ENCODE measurements around the gene SEPTIN7. TPM values are rescaled to one million over a fixed set of nuclear protein-coding genes. Genes with fewer than 3 reads are reported as not detected.

The SEPTIN7 gene
- total RNA-seq, 3 donors from 2014 or later, result 166 to 181 (median 177) TPM

DNA sequence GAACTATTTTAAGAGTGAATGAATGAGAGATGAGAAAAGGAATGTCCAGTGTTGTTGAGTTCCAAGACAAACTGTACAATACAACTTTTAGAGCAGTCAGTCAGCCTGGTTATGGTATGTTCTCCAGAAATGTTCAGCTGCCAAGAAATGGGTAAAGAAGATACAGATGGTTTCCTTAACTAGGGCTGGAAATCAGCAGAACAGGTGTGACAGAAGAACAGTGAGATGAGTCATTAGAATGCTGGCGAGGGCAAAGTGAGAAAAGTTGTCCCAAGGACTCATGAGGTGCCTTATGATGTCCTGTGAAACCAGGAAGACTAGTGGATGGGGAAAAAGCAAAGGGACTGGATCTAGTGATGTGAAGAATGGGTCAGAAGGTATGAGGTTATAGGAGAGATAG, 20.8 kb upstream of the SEPTIN7 start:
- no peak for DNase-seq (ENCODE audit: low spot score in 2 of 2)
- Histone ChIP-seq H3K4me3 (no peak overlapping the region), H3K9me3 (no peaks in the 10 kb centered on the region), H3K36me3 (no peaks in the 10 kb centered on the region), H3K4me1 (no peaks in the 10 kb centered on the region), H3K27me3 (no peaks in the 10 kb centered on the region), H3K27ac (no peak overlapping the region)
- intact Hi-C loops (cut with DNase I; ENCODE audit: low total_unique reads), result no loop called here
- no peak for TF ChIP-seq POLR2A (IDR thresholded peaks at IDR 0.05)
- no peak for TF ChIP-seq POLR2AphosphoS5 (IDR thresholded peaks at IDR 0.05)

DNA sequence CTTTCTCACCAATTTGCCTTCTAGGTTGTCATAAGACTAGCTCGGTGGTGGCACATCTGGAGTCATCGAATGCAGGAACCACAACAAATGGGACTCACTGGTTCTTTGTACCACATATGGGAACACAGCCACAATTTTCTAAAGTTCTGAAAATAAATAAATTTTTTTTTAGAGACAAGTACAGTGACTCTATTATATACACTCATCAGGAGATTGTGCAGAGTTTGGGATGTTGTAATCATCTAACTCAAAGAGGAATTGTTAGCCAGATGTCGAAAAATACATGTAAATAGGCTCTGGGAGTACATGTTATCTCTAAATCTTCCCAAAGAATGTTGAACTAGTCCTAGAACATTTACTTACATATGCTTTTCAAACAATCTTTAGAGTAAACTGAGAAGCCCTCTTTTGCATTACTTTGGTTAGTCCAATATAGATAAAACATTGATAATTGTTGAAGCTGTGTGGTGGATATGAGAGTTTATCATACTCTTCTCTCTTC, 19.6 kb upstream of the SEPTIN7 start:
- H3K27ac ChIP-seq, result no peak overlapping the region
- TF ChIP-seq CTCF (IDR thresholded peaks at IDR 0.05) (no peak), POLR2A (IDR thresholded peaks at IDR 0.05) (no peak), POLR2AphosphoS5 (IDR thresholded peaks at IDR 0.05) (no peak)
- no peaks in the 10 kb centered on the region for H3K27me3 ChIP-seq
- H3K36me3 ChIP-seq, result no peaks in the 10 kb centered on the region
- no peak overlapping the region for H3K4me3 ChIP-seq
- DNase-seq (ENCODE audit: low spot score in 2 of 2), result no peak
- intact Hi-C loops (cut with DNase I; ENCODE audit: low total_unique reads), result no loop called here
- no peaks in the 10 kb centered on the region for H3K4me1 ChIP-seq
- no peaks in the 10 kb centered on the region for H3K9me3 ChIP-seq

DNA sequence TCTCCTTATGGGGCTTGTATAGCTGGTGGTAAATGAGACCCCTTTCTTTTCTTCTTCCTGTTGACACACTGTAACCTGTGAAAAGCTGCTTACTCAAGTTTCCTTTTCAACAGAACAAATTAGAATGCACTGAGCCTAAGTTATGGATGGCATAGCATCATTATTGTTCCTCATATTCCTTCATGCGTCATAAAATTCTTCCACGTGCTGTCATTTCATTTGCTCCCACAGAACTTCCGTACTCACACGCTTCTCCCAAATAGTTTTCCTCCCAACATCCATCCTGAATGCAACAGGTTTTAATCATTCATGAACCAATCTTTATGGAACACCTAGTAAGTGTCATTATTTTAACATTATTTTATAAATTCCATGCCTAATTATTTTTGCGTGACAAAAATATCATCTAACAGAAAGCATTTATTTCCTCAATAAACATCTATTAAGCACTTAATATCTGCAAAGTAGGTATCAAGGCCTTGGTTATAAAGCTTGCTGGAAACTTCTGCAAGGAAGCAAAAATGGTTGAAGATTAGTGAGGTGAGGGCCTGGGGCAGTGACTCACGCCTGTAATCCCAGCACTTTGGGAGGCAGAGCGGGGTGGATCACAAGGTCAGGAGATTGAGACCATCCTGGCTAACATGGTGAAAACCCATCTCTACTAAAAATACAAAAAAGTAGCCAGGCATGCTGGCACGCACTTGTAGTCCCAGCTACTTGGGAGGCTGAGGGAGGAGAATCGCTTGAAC, 18.9 kb upstream of the SEPTIN7 start:
- H3K4me3 ChIP-seq, result no peak overlapping the region
- no peaks in the 10 kb centered on the region for H3K27me3 ChIP-seq
- intact Hi-C loops (cut with DNase I; ENCODE audit: low total_unique reads), result no loop called here
- DNase-seq (ENCODE audit: low spot score in 2 of 2), result no peak
- H3K27ac ChIP-seq, result no peak overlapping the region
- H3K4me1 ChIP-seq, result no peaks in the 10 kb centered on the region
- no peaks in the 10 kb centered on the region for H3K9me3 ChIP-seq
- H3K36me3 ChIP-seq, result no peaks in the 10 kb centered on the region
- no peak for TF ChIP-seq POLR2A (IDR thresholded peaks at IDR 0.05)
- no peak for TF ChIP-seq CTCF (IDR thresholded peaks at IDR 0.05)
- TF ChIP-seq POLR2AphosphoS5 (IDR thresholded peaks at IDR 0.05), result no peak

- no peaks in the 10 kb centered on the region for H3K9me3 ChIP-seq
- TF ChIP-seq POLR2A (IDR thresholded peaks at IDR 0.05) (no peak), POLR2AphosphoS5 (IDR thresholded peaks at IDR 0.05) (no peak), CTCF (IDR thresholded peaks at IDR 0.05) (no peak)
- DNase-seq (ENCODE audit: low spot score in 2 of 2), result no peak
- no peak overlapping the region for H3K27ac ChIP-seq
- intact Hi-C loops (cut with DNase I; ENCODE audit: low total_unique reads), result no loop called here
- no peaks in the 10 kb centered on the region for H3K27me3 ChIP-seq
- no peaks in the 10 kb centered on the region for H3K36me3 ChIP-seq
- no peak overlapping the region for H3K4me3 ChIP-seq
- H3K4me1 ChIP-seq, result no peaks in the 10 kb centered on the region
Measured at GRCh38 chr7:35784332-35784731, 16.5 kb upstream of the SEPTIN7 start.

DNA sequence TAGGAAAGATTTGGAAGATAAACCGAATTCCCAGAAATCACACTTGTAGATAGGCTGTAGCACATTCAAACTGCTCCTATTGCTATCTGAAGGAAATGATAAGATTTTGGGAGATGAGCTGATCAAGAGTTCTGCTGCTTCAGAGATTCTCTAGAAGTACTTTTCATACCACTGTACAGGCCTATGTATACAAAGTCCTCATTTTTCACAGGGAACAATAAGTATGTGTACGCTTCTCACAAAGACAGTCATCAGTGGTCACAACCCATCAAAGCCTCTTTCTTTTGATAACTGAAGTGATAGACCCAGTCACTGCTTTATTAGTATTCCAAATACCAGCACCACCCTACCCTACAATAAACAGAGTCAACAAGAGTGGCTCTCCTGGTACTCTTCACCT, 15.6 kb upstream of the SEPTIN7 start:
- Histone ChIP-seq H3K27me3 (no peaks in the 10 kb centered on the region), H3K9me3 (no peaks in the 10 kb centered on the region), H3K36me3 (no peaks in the 10 kb centered on the region), H3K4me3 (no peak overlapping the region), H3K4me1 (no peaks in the 10 kb centered on the region), H3K27ac (no peak overlapping the region)
- TF ChIP-seq CTCF (IDR thresholded peaks at IDR 0.05) (no peak), POLR2AphosphoS5 (IDR thresholded peaks at IDR 0.05) (no peak), POLR2A (IDR thresholded peaks at IDR 0.05) (no peak)
- DNase-seq (ENCODE audit: low spot score in 2 of 2), result no peak
- intact Hi-C loops (cut with DNase I; ENCODE audit: low total_unique reads), result no loop called here
